ENCODE measurements around the gene ZMAT1. TPM values are rescaled to one million over a fixed set of nuclear protein-coding genes. Genes with fewer than 3 reads are reported as not detected.

Gene ZMAT1
- total RNA-seq, 1 donor from 2014 or later: 0.62 TPM

DNA sequence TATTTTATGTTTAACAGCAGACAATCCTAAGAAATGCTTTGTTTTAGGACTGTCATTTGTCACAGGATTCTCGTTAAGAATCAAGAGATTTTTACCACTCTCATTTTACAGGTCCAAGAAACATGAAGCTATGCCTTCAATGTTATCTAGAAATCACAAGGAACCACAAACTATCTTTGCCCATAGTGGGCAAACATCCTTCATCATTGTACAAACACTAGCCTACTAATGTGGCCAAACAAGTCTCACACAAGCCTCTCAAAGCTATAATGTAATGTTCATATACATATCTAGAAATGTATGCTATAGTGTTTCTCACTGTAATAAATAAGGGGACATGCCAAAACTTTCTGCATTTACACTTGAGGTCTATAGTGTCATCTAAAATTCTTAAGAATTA, 26.8 kb downstream of the ZMAT1 start:
- Mint-ChIP-seq H3K4me1 (ENCODE audit: low read depth) (no peaks in the 10 kb centered on the region), H3K4me3 (no peak overlapping the region), H3K9me3 (no peaks in the 10 kb centered on the region), H3K27ac (no peak overlapping the region), H3K27me3 (ENCODE audit: insufficient read depth) (no peaks in the 10 kb centered on the region), H3K36me3 (ENCODE audit: low read depth) (no peaks in the 10 kb centered on the region)
- intact Hi-C loops (cut with micrococcal nuclease): no loop called here
- DNase-seq (ENCODE audit: low spot score): no peak

Other genes with a start within 250 kb of the ZMAT1 start
- not detected in 2 replicates for gene TCEAL2, start 193.7 kb upstream of the ZMAT1 start, total RNA-seq
- gene TCEAL6, start 210.5 kb upstream of the ZMAT1 start, total RNA-seq: not detected in 2 replicates
- gene BEX5, start 223.9 kb upstream of the ZMAT1 start, total RNA-seq: 0.86 and 1.3 TPM in 2 replicates

Measured in activated T-helper 1 cell treated with anti-CD3 and anti-CD28 coated beads, Interleukin-12 subunit alpha, Interleukin-12 subunit beta, Interleukin-2, Interleukin-4 antibody, amounts not matched to agents 30 ng/mL and 10 ng/mL and 1 ng/mL, durations not matched to agents 14 hours and 24 hours and 36 hours (primary cell).